Right lobe of liver (tissue), 6 donors: ENCODE results near the gene ZMIZ1. TPM values are rescaled to one million over a fixed set of nuclear protein-coding genes. Genes with fewer than 3 reads are reported as not detected.

ENCODE experiments used
- ATAC-seq, 4 donors: fragments of 200-7000 bp; cut with Tn5 transposase; one replicate each; pipeline ENCODE4 v1.9.1; 2020; ENCODE audit warnings: mild to moderate bottlenecking in 4 of 4, moderate library complexity in 4 of 4
- DNase-seq, 3 donors: peaks; one replicate each; pipeline ENCODE4 v3.0.0-alpha.2; 2020
- H3K27ac ChIP-seq, 3 donors: fragments of 200-600 bp; one replicate each; pipeline ENCODE4 v1.8.0; 2022
- H3K27me3 ChIP-seq, 2 donors: fragments of 200-600 bp; one replicate each; pipeline ENCODE4 v1.8.0; 2022
- H3K36me3 ChIP-seq, 4 donors: fragments of 200-600 bp; sonication (generic) in 1 of 4; one replicate each; pipeline versions ENCODE4 v1.5.1 to v1.8.0; 2017 to 2022; ENCODE audit warnings: control low read depth in 1 of 4
- H3K4me1 ChIP-seq, 4 donors: fragments of 200-600 bp; sonication (generic) in 1 of 4; one replicate each; pipeline versions ENCODE4 v1.5.1 to v1.8.0; 2017 to 2022; ENCODE audit warnings: control low read depth in 1 of 4
- H3K4me3 ChIP-seq, 3 donors: fragments of 200-600 bp; one replicate each; pipeline ENCODE4 v1.8.0; 2022
- H3K9me3 ChIP-seq, 4 donors: fragments of 200-600 bp; sonication (generic) in 1 of 4; one replicate each; pipeline versions ENCODE4 v1.5.1 to v1.8.0; 2017 to 2022; ENCODE audit warnings: control low read depth in 1 of 4
- POLR2A ChIP-seq: fragments of 450-650 bp; IDR thresholded peaks from one replicate; pipeline ENCODE4 v1.6.1; 2017; ENCODE audit warnings: antibody characterized with exemption, mild to moderate bottlenecking
- WGBS: methylation state at CpG from one replicate; pipeline ENCODE4 v1.1.6; 2018; ENCODE audit warnings: low coverage, low lambda C conversion rate; ENCODE audit not compliant: insufficient coverage; ENCODE audit errors: missing lambda C conversion rate; 5-methylcytosine and 5-hydroxymethylcytosine counted together
- intact Hi-C, 2 donors: fragments of 100-400 bp; cut with DNase I; formaldehyde crosslinking; loops; one replicate each; pipeline versions ENCODE4 v1.11.2 to v1.14.1; 2022
- total RNA-seq, 6 experiments: library from RNA; depleted of rRNA in 2 of 6; stranded (reverse); fragments of >200 nt in 2 of 6; fragmentation: NEBNext Ultra II Directional in 3 of 6; extraction: Animal tissue kit (Norgen Biotek cat#: 25700) in 3 of 6; gene quantifications; one replicate each; pipeline versions ENCODE4 v1.1.0 to v1.2.4, GENCODE V29; 2016 to 2023
- TF ChIP-seq, protein P1 (sequence below), 4 donors: fragments of 200-600 bp in 3 of 4; fragments of 450-650 bp in 1 of 4; IDR thresholded peaks; one replicate each; pipeline versions ENCODE4 v1.5.1 to v1.8.0; 2016 to 2022; ENCODE audit warnings: antibody characterized with exemption in 4 of 4, mild to moderate bottlenecking in 2 of 4
- donor health status: DM: no; HTN: yes; CAD: no.
- donor health status: DM: no; HTN: no; CAD: no.
- donor health status: DM: no; HTN: no; CAD: no.
- donor health status: DM: no; HTN: yes; CAD: no.
- donor health status: DM: no; HTN: yes; CAD: no.

ZMIZ1 gene
- total RNA-seq, 6 experiments from 2014 or later = 9.9 to 22.8 (median 12.3) TPM

DNA sequence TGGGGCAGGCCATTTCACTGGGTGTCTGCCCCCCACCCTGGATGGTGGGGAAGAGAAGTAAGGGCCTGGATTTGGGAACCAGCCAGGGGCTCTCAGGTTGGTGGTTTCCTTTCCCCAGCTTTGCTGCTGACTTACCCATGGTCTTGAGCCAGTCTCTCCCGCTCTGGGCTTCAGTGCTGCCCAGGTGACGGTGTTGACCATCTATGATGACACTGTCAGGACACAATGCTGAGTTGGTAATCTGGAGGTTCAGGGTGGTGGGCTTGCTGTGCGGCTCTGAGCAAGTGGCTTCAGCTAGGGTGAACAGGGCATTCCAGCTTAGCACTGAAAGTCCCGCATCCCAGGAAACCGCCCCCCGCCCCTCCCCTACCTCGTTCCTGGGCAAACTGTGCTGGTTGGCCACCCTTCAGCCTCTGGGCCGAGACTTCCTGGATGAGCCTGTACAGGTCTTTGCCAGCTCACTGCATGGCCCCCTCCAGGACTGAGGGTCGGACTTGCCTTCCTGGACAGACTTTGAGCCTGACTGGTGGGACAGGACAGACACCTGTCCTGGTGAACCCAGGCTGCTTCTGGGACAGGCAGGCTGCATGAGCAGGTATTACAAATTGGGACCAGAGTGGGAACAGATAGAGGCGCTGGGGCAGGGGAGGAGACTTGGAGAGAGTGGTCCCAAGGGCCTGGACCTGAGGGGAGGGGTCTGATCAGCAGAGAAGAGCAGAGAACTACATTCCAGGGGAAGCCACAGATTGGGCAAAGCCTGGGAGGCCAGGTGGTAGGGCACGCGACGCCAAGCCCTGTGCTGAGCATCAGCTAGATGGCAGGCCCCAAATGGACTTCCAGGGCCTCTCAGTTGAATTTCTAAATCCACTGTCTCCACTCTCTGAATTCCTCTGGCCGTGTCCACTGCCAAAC lies 19.9 kb upstream of the ZMIZ1 start:
- Histone ChIP-seq H3K4me3 (no peak overlapping the region), H3K36me3 (no peaks in the 10 kb centered on the region), H3K27ac (peak overlapping the region in 1 of 3 donors; percentile 33), H3K9me3 (no peaks in the 10 kb centered on the region), H3K27me3 (no peaks in the 10 kb centered on the region), H3K4me1 (no peaks in the 10 kb centered on the region)
- DNase-seq = peak; percentile 12 to 42 (median 32)
- WGBS = 58% methylated on average over 3 of the region's 14 CpGs
- intact Hi-C loops = no loop called here
- TF ChIP-seq POLR2A = no peak
- TF ChIP-seq, protein P1, sequence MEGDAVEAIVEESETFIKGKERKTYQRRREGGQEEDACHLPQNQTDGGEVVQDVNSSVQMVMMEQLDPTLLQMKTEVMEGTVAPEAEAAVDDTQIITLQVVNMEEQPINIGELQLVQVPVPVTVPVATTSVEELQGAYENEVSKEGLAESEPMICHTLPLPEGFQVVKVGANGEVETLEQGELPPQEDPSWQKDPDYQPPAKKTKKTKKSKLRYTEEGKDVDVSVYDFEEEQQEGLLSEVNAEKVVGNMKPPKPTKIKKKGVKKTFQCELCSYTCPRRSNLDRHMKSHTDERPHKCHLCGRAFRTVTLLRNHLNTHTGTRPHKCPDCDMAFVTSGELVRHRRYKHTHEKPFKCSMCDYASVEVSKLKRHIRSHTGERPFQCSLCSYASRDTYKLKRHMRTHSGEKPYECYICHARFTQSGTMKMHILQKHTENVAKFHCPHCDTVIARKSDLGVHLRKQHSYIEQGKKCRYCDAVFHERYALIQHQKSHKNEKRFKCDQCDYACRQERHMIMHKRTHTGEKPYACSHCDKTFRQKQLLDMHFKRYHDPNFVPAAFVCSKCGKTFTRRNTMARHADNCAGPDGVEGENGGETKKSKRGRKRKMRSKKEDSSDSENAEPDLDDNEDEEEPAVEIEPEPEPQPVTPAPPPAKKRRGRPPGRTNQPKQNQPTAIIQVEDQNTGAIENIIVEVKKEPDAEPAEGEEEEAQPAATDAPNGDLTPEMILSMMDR (IDR thresholded peaks at IDR 0.05) = no peak
- ATAC-seq = no peak

DNA sequence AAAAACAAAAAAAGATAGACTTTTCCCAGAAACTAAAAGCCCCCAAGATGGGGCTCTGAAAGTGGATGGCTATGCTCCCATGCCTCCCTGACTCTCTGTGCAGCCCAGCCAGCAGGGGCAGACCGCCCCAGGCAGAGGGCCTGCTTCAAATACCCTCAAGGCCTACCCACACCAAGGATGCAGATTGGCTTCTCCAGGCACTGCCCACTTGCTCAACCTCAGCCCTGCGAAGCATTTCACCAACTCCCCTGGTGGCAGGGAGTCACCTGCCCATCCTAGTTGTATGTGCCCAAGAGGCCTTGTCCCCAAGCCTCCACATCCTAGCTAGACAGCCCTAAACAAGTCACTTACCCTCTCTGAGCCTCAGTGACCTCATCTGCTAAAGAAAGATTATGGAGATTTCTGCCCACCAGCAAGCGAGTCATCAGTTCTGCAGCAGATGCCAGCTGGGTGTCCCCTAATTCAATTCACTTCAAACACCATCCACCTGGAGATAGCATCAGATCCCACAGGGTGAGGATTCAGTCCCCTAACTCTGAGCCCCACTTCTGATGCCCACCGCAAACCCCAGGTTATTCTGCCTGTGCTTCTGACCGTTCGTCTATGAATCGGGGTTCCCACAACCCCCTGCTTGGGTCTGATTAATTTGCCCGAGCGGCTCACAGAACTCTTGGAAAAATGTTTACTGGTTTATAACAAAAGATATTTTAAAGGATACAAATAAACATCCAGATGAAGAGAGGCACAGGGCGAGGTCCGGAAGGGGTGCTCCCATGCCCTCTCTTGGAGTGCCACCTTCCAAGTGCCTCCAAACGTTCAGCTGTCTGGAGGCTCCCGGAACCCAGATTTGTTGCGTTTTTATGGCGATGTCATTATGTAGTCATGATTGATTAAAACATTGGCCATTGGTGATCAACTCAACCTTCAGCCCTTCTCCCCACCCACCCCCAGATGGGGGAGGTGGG lies 18.6 kb upstream of the ZMIZ1 start:
- no peak overlapping the region for H3K27ac ChIP-seq
- DNase-seq = peak in 2 of 3 donors; percentile 17 to 39

DNA sequence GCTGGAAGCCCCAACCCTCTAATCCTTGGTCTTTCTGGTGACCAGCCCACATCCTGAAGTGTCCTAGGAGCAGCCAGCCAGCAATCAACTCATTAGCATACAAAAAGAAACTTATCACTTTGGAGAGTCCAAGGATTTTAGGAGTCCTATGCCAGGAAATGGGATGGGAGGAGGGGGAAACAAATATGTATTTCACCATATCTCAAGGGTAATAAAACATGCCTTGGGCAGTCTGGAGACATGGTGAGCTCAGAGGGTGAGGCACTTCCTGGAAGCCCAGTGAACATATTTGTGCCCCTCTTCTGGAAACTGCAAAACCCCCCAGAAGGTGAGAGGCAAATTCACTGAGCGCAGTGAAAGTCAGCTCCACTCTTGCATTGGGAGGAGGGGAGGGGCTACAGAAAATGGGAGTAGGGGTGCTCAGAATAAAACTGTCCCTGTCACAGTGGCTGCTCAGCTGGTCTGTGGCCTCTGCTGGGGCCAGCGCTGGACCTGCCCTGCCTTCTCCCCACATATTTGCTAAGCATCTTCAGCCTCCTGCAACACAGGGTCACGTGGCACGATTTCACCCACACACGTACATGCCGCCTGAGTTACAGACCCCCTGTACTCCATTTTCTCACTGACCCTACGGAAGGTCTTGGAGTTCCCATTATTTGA lies 17.7 kb upstream of the ZMIZ1 start:
- DNase-seq (peak; percentile 8 to 13 (median 13)), ATAC-seq (peak in 1 of 4 donors; percentile 6)
- no peak for TF ChIP-seq POLR2A
- TF ChIP-seq, protein P1 (IDR thresholded peaks at IDR 0.05) = no peak
- Histone ChIP-seq H3K4me3 (no peak overlapping the region), H3K4me1 (peaks cover 0 to 6% (median 0%) of the 10 kb centered on the region in 4 donors), H3K27ac (no peak overlapping the region), H3K36me3 (no peaks in the 10 kb centered on the region), H3K27me3 (no peaks in the 10 kb centered on the region), H3K9me3 (no peaks in the 10 kb centered on the region)
- intact Hi-C loops = loop anchor here in 1 of 2 donors (10.0 kb wide), 1 partner anchor 66 kb away; no protein-coding TSS in a partner anchor
- 90% methylated on average over 2 of the region's 7 CpGs for WGBS

More for the DNA sequence above, 18.6 kb upstream of the ZMIZ1 start:
- ATAC-seq = no peak
- Histone ChIP-seq H3K36me3 (no peaks in the 10 kb centered on the region), H3K4me3 (no peak overlapping the region), H3K27me3 (no peaks in the 10 kb centered on the region), H3K9me3 (no peaks in the 10 kb centered on the region), H3K4me1 (no peaks in the 10 kb centered on the region)
- intact Hi-C loops = loop anchor here in 1 of 2 donors (10.0 kb wide), 1 partner anchor 65 kb away; no protein-coding TSS in a partner anchor
- no peak for TF ChIP-seq POLR2A
- TF ChIP-seq, protein P1 (IDR thresholded peaks at IDR 0.05) = no peak
- WGBS = 89% methylated on average over 12 of the region's 15 CpGs

DNA sequence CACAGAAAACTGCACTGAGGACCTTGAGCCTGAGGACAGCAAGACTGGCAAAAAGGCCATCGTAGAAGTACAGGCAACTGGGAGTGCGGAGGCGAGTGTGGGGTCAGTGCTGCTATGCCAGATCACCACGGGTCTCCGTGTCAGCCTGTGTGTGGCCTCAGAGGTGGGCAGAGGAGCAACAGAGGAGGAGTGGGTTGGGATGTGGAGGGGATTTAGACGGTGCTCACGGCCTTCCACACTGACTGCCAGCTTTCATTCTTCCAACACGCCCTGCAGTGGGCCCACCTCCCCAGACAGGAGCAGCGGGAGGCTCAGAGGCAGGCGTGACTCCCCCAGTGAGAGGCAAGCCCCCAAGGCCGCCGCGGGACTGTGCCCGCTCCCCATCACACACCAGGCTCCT lies 17.0 kb upstream of the ZMIZ1 start:
- no peaks in the 10 kb centered on the region for H3K36me3 ChIP-seq
- no peaks in the 10 kb centered on the region for H3K27me3 ChIP-seq
- H3K27ac ChIP-seq = no peak overlapping the region
- DNase-seq (peak in 2 of 3 donors; percentile 33 to 40), ATAC-seq (no peak)
- WGBS = 72% methylated on average over 4 of the region's 14 CpGs
- TF ChIP-seq, protein P1 (IDR thresholded peaks at IDR 0.05) = no peak
- no peak for TF ChIP-seq POLR2A
- H3K4me1 ChIP-seq = peaks cover 0 to 12% (median 0%) of the 10 kb centered on the region in 4 donors
- no peaks in the 10 kb centered on the region for H3K9me3 ChIP-seq
- no peak overlapping the region for H3K4me3 ChIP-seq
- intact Hi-C loops = loop anchor here in 1 of 2 donors (10.0 kb wide), 1 partner anchor 67 kb away; no protein-coding TSS in a partner anchor
